Panc1 (cell line): ENCODE results near the gene ISOC2.

ENCODE experiments used
- POLR2AphosphoS5 ChIP-seq: IDR thresholded peaks from 2 replicates; pipeline ENCODE4 v1.6.1; 2012; ENCODE audit warnings: mild to moderate bottlenecking, low read depth, low read length, moderate library complexity
- SIN3A ChIP-seq: IDR thresholded peaks from 2 replicates; pipeline ENCODE4 v1.6.1; 2012; ENCODE audit warnings: low read depth, mild to moderate bottlenecking, low read length, moderate library complexity, borderline replicate concordance; ENCODE audit not compliant: insufficient read depth
- TCF7L2 ChIP-seq: IDR thresholded peaks from 2 replicates; pipeline ENCODE4 v1.6.1; 2011; ENCODE audit warnings: mild to moderate bottlenecking, low read depth, low read length, inconsistent platforms
- TF ChIP-seq, protein P1 (sequence below), 2 experiments: IDR thresholded peaks; 2 replicates each; pipeline ENCODE4 v1.6.1; 2011 to 2012; ENCODE audit warnings: low read depth in 2 of 2, control low read depth in 1 of 2, low read length in 1 of 2, mild to moderate bottlenecking in 1 of 2, moderate library complexity in 1 of 2; ENCODE audit not compliant: insufficient read depth in 1 of 2
- TF ChIP-seq, protein P2 (sequence below): fragments of 450-650 bp; IDR thresholded peaks from 2 replicates; pipeline ENCODE4 v1.5.1; 2017; ENCODE audit warnings: mild to moderate bottlenecking

DNA sequence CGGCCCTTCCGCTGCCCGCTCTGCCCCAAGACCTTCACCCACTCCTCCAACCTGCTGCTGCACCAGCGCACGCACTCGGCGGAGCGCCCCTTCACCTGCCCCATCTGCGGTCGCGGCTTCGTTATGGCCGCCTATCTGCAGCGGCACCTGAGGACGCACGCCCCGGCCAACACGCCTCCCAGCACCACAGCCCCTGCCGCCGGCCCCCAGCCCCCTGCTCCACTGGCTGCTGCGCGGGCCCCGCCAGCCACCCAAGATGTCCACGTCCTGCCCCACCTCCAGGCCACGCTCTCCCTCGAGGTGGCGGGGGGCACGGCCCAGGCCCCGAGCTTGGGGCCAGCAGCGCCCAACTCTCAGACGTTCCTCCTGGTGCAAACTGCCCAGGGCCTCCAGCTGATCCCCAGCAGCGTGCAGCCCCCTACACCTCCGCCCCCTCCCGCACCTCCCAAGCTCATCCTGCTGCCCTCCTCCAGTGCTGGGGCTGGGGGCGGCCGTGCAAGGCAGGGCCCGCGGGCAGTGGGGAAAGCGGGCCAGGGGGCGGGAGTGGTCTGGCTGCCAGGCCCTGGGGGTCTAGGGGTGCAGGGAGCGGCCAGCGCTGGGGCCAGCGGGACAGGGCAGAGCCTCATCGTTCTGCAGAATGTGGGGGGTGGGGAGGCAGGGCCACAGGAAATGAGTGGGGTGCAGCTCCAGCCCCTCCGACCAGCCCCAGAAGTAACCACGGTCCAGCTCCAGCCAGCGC is 21.7 kb upstream of the ISOC2 start:
- TF ChIP-seq TCF7L2, result no peak
- TF ChIP-seq, protein P1, sequence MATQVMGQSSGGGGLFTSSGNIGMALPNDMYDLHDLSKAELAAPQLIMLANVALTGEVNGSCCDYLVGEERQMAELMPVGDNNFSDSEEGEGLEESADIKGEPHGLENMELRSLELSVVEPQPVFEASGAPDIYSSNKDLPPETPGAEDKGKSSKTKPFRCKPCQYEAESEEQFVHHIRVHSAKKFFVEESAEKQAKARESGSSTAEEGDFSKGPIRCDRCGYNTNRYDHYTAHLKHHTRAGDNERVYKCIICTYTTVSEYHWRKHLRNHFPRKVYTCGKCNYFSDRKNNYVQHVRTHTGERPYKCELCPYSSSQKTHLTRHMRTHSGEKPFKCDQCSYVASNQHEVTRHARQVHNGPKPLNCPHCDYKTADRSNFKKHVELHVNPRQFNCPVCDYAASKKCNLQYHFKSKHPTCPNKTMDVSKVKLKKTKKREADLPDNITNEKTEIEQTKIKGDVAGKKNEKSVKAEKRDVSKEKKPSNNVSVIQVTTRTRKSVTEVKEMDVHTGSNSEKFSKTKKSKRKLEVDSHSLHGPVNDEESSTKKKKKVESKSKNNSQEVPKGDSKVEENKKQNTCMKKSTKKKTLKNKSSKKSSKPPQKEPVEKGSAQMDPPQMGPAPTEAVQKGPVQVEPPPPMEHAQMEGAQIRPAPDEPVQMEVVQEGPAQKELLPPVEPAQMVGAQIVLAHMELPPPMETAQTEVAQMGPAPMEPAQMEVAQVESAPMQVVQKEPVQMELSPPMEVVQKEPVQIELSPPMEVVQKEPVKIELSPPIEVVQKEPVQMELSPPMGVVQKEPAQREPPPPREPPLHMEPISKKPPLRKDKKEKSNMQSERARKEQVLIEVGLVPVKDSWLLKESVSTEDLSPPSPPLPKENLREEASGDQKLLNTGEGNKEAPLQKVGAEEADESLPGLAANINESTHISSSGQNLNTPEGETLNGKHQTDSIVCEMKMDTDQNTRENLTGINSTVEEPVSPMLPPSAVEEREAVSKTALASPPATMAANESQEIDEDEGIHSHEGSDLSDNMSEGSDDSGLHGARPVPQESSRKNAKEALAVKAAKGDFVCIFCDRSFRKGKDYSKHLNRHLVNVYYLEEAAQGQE (IDR thresholded peaks at IDR 0.05; ENCODE audit: insufficient read depth in 1 of 2, low read depth in 2 of 2, low read length in 1 of 2), result no peak
- TF ChIP-seq, protein P2, sequence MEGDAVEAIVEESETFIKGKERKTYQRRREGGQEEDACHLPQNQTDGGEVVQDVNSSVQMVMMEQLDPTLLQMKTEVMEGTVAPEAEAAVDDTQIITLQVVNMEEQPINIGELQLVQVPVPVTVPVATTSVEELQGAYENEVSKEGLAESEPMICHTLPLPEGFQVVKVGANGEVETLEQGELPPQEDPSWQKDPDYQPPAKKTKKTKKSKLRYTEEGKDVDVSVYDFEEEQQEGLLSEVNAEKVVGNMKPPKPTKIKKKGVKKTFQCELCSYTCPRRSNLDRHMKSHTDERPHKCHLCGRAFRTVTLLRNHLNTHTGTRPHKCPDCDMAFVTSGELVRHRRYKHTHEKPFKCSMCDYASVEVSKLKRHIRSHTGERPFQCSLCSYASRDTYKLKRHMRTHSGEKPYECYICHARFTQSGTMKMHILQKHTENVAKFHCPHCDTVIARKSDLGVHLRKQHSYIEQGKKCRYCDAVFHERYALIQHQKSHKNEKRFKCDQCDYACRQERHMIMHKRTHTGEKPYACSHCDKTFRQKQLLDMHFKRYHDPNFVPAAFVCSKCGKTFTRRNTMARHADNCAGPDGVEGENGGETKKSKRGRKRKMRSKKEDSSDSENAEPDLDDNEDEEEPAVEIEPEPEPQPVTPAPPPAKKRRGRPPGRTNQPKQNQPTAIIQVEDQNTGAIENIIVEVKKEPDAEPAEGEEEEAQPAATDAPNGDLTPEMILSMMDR, result no peak
- TF ChIP-seq SIN3A, result no peak
- TF ChIP-seq POLR2AphosphoS5, result no peak
